Stimulated activated CD8-positive, alpha-beta memory T cell treated with anti-CD3 and anti-CD28 coated beads, Interleukin-15, amount 100 ng/mL, for 4 hours (primary cell): ENCODE results near the gene PIGQ.

Experiments used
- DNase-seq, 2 donors: peaks; one replicate each; pipeline ENCODE4 v3.0.0-alpha.2; 2020; ENCODE audit warnings: low read depth in 2 of 2

Gene PIGQ

GRCh38 chr16:555528-556473, 14.0 kb upstream of the PIGQ start:
- DNase-seq, result no peak

DNA sequence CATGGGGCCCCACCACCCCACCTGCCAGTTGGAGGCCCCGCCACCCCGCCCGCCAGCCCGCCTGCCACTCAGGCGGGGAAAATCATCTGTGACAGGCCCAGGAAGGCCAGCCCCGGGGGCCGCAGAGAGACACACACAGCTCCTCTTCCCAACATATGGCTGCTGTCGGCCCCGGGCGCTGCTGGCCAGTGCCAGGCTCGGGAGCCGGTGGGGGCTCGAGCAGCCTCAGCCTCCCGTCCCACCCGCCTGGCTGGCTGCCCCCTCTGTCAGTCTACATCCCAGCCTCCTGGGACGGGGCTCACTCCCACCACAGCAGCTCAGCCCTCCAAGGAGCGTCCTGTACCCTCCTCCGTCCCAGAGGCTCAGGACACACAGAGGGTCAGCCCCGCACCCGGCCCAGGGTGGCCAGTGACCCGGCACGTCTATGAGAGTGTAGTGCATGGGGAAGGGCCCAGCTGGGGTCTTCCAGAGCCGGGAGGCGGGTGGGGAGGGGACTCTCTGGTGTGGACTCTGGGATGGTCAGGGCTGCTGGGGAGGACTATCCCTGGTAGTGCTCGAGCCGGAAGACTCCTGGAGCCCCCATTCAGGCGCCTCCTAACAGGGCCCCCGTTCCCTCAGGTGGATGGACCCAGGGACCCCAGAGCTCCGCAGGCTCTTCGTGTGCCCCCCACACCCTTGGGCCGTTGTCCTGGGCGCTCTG, 13.1 kb upstream of the PIGQ start:
- DNase-seq, result no peak

DNA sequence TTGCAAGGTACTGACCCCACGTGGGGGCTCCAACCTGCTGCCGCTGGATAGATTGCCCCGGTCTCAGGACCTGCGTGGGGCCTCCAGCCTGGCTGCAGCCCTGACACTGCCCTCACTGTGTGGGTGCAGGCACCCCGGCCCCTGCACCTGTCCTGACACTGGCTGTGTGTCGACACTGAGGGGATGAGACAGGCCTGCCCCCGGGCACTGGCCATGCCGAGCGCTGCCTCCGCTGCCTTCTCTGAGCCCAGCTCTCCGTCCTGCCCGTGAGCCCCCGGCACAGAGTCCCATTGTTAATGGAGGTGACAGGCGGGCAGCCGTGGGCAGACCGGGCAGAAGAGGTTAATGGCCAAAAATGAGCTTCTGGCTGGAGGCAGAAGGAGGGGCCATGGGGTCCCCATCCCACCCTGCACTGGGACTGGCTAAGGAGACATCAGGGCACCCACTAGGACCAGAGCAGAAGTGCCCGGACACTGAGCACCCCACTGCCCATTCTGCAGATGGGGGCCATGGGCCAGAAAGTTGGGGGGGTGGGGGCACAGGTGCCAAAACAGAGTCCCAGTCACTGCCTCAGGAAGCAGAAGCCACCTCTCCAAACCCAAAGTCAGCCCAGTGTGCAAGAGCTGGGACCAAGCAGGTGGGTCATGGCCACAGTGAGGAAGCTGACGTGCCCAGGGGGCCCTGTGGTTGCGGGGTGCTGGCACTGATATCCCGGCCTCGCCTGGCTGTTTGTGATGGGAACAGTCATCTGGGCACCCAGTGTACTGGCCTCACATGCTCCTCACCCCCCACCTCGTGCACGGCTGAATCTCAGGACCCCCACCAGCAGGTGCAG, 12.1 kb upstream of the PIGQ start:
- DNase-seq, result no peak

GRCh38 chr16:558298-559020, 11.3 kb upstream of the PIGQ start:
- no peak for DNase-seq

DNA sequence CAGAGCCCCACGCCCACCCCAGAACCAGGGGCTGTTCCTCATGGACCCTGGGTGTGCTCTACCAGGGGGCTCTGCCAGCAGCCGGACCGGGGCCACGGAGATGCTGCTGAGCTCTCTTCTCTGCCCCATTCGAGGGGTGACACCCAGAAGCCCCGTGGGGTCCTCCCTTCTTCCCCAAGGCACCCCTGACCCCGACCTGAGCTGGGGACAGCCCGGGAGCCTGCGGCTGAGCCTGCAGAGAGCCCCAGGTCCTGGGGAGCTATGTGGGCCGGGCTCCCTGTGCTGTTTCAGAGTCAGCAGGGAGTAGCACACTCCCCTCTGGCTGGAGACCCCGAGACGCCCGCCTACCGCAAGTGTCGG, 10.8 kb upstream of the PIGQ start:
- no peak for DNase-seq

DNA sequence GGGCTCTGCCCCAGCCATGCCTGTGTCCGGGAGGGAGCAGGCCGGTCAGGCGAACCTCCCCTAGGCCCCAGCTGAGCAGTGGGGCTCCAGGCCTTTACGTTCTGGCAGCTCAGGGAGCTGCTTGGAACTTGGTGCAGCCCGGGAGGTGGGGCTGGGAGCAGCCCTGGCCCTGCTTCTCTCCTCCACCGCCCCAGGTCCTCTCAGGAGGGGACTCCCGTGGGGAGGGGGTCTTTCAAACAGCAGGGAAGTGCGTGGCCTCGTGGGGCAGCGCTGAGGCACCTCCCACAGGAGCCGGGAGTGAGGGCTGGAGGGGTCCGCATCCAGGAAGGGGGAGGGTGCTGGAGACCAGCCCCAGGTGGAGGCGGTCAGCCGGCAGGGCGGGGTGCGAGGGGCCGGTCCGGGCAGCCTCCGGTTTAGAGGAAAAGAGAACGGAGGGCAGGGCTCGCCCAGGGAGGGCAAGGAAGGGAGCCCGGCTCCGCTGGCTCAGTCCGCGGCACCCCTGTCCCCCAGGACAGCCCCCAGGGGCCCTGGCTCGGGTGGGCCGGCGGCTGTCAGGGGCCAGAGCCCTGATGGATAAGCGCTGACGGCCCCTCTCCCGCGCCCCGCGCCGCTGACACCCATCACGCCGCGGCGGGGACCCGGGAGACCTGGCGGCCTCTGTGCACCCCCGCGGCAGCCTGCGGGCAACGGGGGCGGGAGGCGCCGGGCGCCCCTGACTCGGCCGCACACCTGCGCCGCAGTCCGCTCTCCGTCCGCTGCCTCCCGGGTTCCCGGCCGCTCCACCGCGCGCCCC, 10.2 kb upstream of the PIGQ start:
- DNase-seq, result no peak

- DNase-seq, result no peak
Observed at GRCh38 chr16:560204-560700, 9.5 kb upstream of the PIGQ start, which contains the start of gene PRR35. Gene PRR35, plus strand, starts transcription at chr16:560394. Its CDS starts 2,901 bp downstream, at chr16:563295.

DNA sequence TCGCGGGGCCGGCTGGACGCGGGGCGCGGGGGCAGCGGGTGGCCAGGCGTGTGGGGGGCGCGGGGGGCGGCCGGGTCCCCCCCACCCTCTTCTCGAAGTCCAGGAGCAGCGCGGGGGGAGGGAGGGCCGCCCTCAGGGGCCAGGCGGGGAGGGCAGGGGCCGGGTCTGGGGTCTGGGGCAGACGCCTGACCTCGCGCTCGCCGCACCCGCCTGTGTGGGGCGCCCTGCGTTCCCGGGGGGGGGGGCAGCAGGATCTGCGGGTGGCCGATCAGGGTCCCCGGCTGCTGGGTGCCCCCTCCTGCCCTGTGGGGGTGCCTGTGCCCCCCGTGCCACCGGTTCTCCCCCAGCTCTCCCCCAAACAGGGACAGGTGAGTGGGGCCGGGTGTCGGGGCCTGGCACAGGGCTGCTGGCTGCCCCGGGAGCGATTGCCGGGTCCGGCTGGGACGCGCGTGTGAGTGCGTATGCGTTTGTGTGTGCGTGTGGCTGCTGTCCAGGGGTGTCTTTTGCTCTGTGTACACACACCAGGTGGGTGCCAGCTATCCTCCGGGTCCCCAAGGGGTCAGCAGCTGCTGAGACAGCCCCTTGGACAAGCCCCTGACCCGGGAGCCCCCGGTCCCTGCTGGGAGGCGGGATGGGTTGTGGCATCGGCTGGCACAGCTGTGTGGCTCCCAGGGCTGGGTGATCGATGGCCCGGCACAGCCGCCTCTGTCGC, 8.9 kb upstream of the PIGQ start:
- no peak for DNase-seq

GRCh38 chr16:561413-561794, 8.4 kb upstream of the PIGQ start:
- no peak for DNase-seq

- DNase-seq, result no peak
Observed at GRCh38 chr16:561957-562938, 7.5 kb upstream of the PIGQ start.

DNA sequence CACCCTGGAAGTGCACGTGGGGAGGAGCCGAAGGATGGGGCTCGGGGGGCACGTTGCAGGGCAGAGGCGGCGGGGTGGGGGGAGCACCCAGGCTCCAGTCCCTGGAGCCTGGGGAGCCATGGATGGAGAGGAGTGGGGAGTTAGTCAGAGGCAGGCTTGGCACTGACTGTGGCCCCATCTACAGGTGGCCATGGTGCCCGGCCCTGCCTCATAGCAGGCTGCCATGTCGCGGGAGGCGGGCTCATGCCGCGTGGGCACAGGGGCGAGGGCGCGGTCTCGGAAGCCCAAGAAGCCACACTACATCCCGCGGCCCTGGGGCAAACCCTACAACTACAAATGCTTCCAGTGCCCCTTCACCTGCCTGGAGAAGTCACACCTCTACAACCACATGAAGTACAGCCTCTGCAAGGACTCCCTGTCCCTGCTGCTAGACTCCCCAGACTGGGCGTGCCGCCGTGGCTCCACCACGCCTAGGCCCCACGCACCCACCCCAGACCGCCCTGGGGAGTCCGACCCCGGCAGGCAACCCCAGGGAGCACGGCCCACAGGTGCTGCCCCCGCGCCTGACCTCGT, 6.6 kb upstream of the PIGQ start:
- DNase-seq, result no peak

GRCh38 chr16:564690-565418, 4.9 kb upstream of the PIGQ start:
- DNase-seq, result no peak

GRCh38 chr16:565419-566330, 4.1 kb upstream of the PIGQ start:
- DNase-seq, result no peak

DNA sequence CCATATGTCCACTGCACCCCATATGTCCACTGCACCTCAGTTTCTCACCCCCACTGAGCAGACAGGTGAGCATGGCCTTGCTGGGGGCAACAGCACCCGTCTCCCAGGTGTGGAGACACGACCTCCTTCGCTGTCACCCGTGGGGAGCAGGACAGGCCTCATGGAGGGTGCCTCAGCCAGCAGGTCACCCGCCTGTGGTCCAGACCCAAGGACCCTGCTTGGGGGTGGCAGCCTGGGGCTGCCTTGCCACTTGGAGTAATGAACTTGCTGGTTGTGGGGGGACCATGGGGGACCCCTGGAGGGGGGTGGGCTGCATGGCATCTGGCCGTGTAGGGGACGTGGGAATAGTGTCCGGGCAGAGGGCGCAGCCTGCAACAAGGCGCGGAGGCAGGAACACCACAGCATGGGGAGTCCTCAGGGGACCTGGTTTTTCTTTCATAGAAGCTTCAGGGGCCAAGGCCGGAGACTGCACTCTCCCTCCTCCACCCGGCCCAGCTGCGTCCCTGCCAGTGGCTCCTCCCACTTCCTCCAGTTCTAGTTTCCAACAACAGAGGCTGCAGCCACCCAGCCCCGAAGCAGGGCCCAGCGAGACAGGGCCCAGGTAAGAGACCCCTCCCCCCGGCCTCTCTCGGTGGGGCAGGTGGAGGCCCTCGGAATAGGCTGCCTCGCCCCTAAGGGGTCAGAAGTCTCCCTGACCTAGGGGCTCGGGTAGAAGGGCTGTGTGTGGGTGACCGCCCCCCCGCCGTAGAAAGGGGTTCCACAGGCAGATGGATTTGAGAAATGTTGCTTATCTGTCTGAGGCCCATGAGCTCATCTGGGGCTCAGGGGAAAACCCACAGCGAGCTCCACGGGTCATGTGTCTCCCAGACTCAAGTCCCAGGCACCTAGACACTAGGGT, 3.0 kb upstream of the PIGQ start, which contains the start of gene NHLRC4:
Gene NHLRC4 (plus strand): TSS at position 531 of the 898 bp plus-strand sequence. CDS start 1,043 bp downstream, outside the sequence.
- DNase-seq, result no peak
